Fibroblast of villous mesenchyme (primary cell): ENCODE measurements around the gene DNHD1. TPM values are rescaled to one million over a fixed set of nuclear protein-coding genes. Genes with fewer than 3 reads are reported as not detected.

Experiments
- DNase-seq: peaks from one replicate; pipeline ENCODE4 v3.0.0-alpha.2; 2010; ENCODE audit warnings: low read depth
- H3K4me3 ChIP-seq: 2 replicates; pipeline ENCODE4 v1.5.1; 2011; ENCODE audit warnings: low read depth, mild to moderate bottlenecking, low read length
- total RNA-seq: library from RNA; depleted of rRNA; stranded (reverse); fragments of >200 nt; gene quantifications from 2 replicates; pipeline ENCODE4 v1.2.3, GENCODE V29; 2012
- TF ChIP-seq, protein P1 (sequence below): IDR thresholded peaks from 2 replicates; pipeline ENCODE4 v1.5.1; 2012; ENCODE audit warnings: low read depth, mild to moderate bottlenecking, low read length; ENCODE audit not compliant: insufficient read depth

DNHD1 gene, protein sequence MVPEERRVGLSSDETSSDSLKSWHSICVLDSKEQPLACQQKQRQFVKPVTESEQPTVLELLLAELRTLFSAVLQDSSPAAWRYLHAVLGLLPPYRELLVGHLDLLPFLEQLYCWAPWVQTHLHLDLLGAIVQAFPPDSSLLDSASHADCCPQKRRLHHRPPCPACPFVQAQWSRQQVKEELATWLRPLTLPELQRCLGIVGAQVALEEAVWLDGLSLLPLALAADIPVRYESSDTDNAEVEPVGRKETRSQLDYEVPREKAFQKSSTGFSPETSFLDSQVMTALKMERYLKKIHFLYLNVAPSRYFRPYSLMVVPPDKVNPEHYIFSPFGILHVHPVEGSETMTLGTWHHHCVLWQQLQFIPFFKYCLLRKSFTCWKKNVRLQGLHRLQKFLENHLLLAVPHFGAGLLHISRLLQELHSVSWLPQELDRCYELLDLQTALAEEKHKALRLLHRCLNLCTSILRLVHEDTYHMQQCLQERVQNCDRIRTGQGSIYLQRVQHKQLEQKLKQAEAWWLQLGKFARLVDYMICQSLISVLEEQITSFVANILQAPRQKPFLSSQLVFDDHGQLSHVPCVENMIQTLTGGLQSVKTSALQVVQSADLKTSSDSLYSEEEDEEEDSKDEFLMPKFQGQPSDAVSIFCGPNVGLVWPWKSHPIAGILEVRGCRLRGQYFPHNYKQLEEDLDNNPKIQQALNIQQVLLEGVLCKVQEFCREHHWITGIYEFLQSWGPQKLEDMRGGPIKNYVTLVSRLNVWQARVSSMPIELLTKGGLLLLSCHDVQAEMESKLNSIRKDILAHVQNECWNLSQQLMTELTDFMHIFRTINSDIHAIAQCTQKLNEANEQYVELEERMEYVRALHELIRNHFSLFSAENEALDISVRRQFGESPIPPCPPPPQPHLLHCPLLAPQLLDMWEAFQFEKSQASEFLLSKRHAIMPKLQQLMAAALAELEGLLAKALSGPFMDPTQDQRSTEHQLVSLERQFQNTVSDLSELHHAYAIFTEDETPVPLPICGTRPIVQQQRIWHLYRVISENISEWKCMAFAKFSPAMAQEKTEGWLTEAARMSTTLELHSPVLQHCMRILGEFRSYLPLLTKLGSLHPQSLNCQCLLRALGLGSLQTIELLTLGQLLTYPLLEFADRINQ (N-terminal part only)
- 6.1 and 7.3 TPM in 2 replicates for total RNA-seq

DNA sequence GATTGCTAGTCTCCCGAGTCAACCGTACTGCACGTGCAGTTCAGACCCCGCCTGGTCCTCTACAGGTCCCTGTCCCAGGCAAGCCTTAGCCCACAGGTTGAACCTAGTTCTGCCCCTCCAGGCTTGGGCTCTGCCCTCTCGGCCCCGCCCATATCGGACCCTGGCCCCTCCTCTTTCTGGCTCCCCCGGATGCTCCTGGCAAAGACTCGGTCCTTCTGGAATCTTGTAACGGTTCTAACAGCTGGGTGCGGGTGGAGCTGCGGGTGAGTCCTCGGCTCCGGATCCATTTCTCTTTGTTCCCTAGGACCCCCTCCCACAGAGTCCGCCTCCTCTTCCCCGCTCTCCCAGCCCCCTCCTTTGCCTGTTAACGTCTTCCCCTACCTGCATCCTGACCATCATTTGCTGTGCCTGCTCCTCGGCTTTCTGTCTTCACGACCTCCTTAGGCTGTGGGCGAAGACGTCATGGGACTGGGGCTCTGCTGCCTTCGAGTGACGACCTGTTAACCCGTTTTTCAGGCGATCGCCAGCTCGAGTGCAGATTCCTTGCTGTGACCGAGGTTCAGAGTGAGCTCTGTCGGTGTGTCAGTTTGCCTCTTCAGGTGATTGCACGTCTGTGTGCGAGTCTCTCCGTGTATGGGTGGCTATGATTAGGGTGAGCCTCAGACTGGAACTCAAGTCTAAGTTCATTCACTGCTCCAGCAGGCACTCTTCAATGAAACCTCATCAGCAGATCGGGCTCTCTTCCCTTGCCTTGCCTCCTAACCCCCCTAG, at the start of gene DNHD1:
TSS of gene DNHD1 (plus strand) at position 212 of the 771 bp plus-strand sequence. CDS start 936 bp downstream, outside the sequence.
- TF ChIP-seq, protein P1, sequence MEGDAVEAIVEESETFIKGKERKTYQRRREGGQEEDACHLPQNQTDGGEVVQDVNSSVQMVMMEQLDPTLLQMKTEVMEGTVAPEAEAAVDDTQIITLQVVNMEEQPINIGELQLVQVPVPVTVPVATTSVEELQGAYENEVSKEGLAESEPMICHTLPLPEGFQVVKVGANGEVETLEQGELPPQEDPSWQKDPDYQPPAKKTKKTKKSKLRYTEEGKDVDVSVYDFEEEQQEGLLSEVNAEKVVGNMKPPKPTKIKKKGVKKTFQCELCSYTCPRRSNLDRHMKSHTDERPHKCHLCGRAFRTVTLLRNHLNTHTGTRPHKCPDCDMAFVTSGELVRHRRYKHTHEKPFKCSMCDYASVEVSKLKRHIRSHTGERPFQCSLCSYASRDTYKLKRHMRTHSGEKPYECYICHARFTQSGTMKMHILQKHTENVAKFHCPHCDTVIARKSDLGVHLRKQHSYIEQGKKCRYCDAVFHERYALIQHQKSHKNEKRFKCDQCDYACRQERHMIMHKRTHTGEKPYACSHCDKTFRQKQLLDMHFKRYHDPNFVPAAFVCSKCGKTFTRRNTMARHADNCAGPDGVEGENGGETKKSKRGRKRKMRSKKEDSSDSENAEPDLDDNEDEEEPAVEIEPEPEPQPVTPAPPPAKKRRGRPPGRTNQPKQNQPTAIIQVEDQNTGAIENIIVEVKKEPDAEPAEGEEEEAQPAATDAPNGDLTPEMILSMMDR: no peak
- DNase-seq: no peak
- H3K4me3 ChIP-seq: no peak within 1 kb of the TSS

DNA sequence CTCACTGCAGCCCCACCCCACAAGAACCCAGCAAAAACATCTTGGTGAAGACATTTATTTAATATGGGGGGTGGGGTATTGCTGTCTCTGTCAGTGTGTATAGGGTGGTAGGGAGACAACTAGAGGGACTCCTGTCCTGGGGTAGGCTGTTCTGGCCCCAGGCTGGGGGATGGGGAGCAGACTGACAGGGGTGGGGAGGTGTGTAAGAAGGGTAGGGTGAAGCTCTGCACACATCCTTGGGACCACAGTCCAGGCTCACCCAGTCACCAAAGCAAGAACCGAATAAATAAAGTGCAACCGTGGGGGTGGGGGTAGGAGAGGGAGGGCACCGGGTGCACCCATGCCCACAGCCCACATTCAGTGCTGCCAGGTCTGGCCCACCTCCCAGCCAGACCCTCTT, 48.5 kb upstream of the DNHD1 start:
- no peak overlapping the region for H3K4me3 ChIP-seq
- TF ChIP-seq, protein P1: no peak
- DNase-seq: no peak

DNA sequence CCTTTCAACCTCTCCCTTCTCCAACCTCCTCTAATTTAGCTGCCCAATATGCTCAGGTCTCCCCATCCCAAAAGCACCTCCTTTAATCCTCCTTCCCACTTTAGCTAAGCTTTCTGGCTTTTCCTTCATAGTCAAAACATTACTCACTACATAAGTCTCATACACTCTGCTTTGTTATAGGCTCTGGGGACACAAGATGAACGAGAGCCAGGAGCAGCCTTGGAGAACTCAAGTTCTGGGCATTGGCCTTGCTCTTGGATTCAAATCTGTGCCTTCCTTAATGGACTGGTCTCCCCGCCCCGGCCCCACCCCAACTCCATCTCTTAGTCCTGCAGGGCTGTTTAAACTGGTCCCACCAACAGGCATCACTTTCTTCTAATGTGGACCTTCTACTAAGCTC, 44.9 kb upstream of the DNHD1 start:
- no peak overlapping the region for H3K4me3 ChIP-seq
- TF ChIP-seq, protein P1: no peak
- no peak for DNase-seq

DNA sequence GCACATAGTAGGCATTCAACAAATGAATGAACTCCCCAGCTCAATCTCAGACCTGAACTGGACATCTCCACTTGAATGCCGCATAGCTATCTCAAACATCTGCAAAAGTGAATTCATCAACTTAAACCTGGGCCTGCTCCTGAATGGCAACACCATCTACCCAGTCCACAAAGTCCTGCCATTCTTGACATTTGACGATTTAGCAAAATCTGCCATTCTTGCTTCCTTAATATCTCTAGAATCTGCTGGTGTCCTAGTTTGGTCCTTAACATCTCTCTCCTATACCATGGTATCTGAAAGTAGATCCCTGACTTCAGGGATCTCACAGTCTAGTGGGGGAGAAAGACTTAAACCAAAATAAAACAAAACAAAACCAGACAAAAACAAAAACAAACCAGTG, 43.9 kb upstream of the DNHD1 start:
- no peak overlapping the region for H3K4me3 ChIP-seq
- DNase-seq: no peak
- TF ChIP-seq, protein P1: no peak

DNA sequence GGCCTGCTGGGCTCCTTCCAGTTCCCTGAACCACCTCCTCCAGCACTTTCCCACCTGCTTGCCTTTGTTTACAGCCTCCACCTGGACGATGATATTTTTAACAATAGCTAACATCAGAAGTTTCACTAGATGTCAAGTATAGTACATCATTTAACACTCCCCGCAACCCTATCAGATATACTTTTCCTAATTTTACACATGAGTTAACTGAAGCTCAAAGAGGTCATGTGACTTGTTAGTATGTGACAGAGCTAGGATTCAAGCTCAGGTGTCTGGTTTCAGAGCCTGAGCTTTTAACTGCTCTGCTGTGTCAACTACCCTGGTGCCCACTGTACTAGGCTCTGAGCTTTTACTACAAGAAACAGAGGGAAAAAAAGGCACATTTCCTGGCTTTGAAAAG, 42.0 kb upstream of the DNHD1 start:
- no peak for DNase-seq
- TF ChIP-seq, protein P1: no peak
- no peak overlapping the region for H3K4me3 ChIP-seq
